Coronary artery (tissue), 2 donors: ENCODE measurements around the gene TPD52L1.
"Not testable (repeated sequence)": the region's sequence is repeated elsewhere in the genome, so short reads cannot be mapped to it uniquely, and the experiment has no call there.

Source experiments
- DNase-seq: peaks from one replicate; pipeline ENCODE4 v3.0.0-alpha.2; 2017; ENCODE audit warnings: low spot score
- H3K27ac ChIP-seq, 2 donors: fragments of 200-600 bp; sonication (generic); one replicate each; pipeline ENCODE4 v1.5.1; 2016 to 2019
- H3K4me3 ChIP-seq: fragments of 200-600 bp; sonication (generic); 2 replicates; pipeline ENCODE4 v1.5.1; 2016; ENCODE audit warnings: mild to moderate bottlenecking, moderate library complexity
- TF ChIP-seq, protein P1 (sequence below): fragments of 200-600 bp; sonication (generic); IDR thresholded peaks from one replicate; pipeline ENCODE4 v1.5.1; 2019; ENCODE audit warnings: antibody characterized with exemption

TPD52L1 gene

DNA sequence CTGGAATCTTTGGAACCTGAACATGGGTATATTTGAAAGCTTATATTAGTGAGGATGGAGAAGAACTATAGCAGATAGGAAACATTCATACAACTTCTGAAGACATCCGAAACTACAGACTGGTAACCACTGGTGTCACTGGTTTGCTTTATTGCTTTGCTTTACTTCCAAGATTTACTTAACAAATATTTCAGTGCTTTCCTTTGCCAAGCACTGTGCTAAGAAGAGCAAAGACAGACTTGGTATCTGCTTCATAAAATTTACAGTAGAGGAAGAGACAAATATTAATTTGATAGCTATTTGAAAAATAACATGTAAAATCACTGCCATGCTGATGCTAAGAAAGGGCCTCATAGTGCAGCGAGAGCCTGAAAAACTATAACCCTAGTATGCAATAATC, 1.8 kb downstream of the TPD52L1 start:
- peak overlapping the region in 1 of 2 donors; percentile 6 for H3K27ac ChIP-seq
- H3K4me3 ChIP-seq: no peak overlapping the region
- no peak for DNase-seq
- TF ChIP-seq, protein P1, sequence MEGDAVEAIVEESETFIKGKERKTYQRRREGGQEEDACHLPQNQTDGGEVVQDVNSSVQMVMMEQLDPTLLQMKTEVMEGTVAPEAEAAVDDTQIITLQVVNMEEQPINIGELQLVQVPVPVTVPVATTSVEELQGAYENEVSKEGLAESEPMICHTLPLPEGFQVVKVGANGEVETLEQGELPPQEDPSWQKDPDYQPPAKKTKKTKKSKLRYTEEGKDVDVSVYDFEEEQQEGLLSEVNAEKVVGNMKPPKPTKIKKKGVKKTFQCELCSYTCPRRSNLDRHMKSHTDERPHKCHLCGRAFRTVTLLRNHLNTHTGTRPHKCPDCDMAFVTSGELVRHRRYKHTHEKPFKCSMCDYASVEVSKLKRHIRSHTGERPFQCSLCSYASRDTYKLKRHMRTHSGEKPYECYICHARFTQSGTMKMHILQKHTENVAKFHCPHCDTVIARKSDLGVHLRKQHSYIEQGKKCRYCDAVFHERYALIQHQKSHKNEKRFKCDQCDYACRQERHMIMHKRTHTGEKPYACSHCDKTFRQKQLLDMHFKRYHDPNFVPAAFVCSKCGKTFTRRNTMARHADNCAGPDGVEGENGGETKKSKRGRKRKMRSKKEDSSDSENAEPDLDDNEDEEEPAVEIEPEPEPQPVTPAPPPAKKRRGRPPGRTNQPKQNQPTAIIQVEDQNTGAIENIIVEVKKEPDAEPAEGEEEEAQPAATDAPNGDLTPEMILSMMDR: no peak

DNA sequence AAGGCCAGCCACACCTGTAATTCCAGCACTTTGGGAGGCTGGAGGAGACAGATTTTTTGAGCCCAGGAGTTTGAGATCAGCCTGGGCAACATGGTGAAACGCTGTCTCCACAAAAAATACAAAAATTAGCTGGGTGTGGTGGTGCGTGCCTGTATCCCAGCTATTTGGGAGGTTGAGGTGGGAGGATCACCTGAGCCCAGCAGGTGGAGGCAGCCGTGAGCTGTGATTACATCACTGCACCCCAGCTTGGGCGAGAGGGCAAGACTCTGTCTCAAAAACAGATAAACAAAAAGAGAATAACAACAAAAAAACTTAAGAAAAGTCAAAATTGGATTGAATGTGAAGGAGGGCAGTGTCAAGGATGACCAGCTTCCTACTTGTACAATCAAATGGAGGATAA, 2.9 kb downstream of the TPD52L1 start:
- no peak for DNase-seq
- TF ChIP-seq, protein P1: no peak
- Histone ChIP-seq H3K27ac (no peak overlapping the region), H3K4me3 (no peak overlapping the region)

DNA sequence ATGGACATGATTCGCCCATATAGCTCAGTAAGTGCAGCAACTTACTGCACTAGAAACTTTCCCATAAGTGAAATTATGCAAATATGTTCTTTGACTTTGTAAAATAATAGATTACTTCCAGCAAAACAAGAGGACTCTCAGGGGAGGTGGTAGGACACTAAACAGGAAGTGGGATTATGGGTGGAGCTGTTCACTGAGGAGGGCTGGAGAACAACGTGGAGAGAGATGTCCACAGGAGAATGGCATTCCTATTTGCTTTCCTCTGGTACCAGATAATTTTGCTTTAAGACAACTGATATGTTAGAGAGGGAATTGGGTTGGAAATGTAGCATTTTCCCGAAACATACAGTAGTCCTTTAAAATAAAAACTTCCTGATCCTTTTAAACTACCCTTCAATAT, 3.7 kb downstream of the TPD52L1 start:
- H3K27ac ChIP-seq: no peak overlapping the region
- TF ChIP-seq, protein P1: no peak
- DNase-seq: no peak
- H3K4me3 ChIP-seq: no peak overlapping the region

DNA sequence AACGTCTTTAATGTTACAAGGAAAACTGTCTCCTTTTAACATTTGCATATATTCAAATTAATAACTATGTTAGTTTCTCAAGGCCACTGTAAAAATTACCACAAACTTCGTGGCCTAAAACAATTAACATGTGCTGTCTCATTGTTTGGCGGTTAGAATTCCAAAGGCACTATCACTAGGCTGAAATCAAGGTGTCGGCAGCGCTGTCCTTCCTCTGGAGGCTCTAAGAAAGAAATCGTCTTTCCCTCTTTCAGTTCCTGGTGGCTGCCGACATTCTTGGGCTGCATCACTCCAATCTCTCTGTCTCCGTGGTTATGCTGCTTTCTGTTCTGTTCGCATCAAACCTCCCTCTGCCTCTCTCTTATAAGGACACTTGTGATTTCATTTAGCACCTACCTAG, 4.2 kb downstream of the TPD52L1 start:
- no peak for DNase-seq
- TF ChIP-seq, protein P1: no peak
- Histone ChIP-seq H3K27ac (no peak overlapping the region), H3K4me3 (no peak overlapping the region)

DNA sequence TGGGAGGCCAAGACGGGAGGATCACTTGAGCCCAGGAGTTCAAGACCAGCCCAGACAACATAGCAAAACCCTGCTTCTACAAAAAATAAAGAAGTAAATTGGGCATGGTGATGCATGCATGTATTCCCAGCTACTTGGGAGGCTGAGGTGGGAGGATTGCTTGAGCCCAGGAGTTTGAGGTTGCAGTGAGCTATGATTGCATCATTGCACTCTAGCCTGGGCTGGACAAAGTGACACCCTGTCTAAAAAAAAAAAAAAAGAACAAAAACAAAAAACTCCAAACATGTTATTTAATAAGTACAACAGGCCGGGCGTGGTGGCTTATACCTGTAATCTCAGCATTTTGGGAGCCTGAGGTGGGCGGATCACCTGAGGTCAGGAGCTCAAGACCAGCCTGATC, 9.8 kb downstream of the TPD52L1 start:
- H3K27ac ChIP-seq, DNase-seq, H3K4me3 ChIP-seq: not testable (repeated sequence)

DNA sequence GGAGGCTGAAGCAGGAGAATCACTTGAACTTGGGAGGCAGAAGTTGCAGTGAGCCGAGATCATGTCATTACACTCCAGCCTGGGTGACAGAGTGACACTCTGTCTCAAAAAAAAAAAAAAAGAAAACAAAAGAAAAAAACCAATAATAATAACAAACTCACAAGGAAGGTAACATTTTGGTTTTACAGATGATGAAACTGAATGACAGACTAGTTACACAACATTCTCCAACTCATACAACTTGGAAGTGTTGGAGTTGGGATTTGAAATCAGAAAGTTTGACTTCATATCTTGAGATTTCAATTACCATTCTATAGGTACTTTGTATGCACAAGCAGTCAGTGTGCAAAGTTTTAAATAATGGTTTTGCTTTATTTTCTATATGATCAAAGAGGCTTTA, 10.2 kb downstream of the TPD52L1 start:
- TF ChIP-seq, protein P1: no peak
- no peak overlapping the region for H3K4me3 ChIP-seq
- H3K27ac ChIP-seq: no peak overlapping the region
- no peak for DNase-seq

DNA sequence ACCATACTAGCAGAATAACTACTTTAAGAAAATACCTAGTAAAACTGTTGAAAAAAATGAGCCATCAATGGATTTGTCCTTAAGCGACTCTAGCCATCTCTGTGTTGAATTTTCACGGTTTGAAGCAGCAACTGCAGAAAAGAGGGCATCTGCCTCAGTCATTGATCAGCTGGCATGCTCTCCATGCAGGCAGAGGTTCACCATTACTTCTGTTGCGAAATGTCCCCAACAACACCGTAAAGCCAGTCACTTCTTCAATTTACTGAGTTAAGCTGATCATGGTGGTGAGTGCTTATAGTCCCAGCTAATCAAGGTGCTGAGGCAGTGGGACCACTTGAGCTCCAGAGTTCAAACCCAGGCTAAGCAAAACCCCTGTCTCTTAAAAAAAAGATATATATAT, 11.1 kb downstream of the TPD52L1 start:
- no peak for DNase-seq
- H3K27ac ChIP-seq: no peak overlapping the region
- H3K4me3 ChIP-seq: no peak overlapping the region
- TF ChIP-seq, protein P1: no peak

DNA sequence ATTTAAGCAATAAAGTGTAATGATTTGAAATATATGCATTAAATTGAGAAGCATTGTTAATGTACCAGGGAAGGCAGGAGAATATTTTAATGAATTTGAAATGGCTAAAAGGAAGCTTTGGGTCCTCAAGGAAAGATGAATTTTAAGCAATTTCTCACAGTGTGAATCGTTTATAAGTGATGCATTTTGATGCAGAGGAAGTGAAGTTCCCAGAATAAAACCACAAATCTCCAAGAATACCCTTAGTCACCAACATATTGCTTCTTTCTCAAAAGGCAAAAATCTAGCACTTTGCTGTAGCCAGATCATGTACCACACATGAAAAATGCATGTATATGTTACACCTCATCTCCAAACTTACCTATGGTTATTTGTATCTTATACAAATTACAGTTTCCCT, 11.7 kb downstream of the TPD52L1 start:
- DNase-seq: no peak
- TF ChIP-seq, protein P1: no peak
- H3K4me3 ChIP-seq: no peak overlapping the region
- no peak overlapping the region for H3K27ac ChIP-seq
